ENCODE data around the gene LHPP.

LHPP gene

GRCh38 chr10:124651402-124651891, 189.8 kb downstream of the LHPP start:
- Histone ChIP-seq H3K36me3 (ENCODE audit: insufficient read depth) (no peaks in the 10 kb centered on the region), H3K27ac (no peak overlapping the region), H3K4me2 (no peak overlapping the region), H3K4me3 (IDR thresholded peaks at IDR 0.05; ENCODE audit: insufficient read depth, low read depth, low read length) (no peak overlapping the region), H4K20me1 (ENCODE audit: insufficient read depth) (no peaks in the 10 kb centered on the region), H3K9ac (no peak overlapping the region), H3K27me3 (ENCODE audit: insufficient read depth, low read depth) (no peaks in the 10 kb centered on the region), H3K4me1 (ENCODE audit: low read depth, poor library complexity, severe bottlenecking) (peaks cover 90% of the 10 kb centered on the region), H3K79me2 (ENCODE audit: insufficient read depth, low read depth) (peaks cover 22% of the 10 kb centered on the region; the same call in 1 of the 2 replicates), H2AFZ (ENCODE audit: low read depth) (no peak overlapping the region)
- TF ChIP-seq CTCF (conservative IDR thresholded peaks at IDR 0.05; ENCODE audit: low read depth, low read length): no peak

- H2AFZ ChIP-seq (ENCODE audit: low read depth): no peak overlapping the region
- H4K20me1 ChIP-seq (ENCODE audit: insufficient read depth): no peaks in the 10 kb centered on the region
- peaks cover 90% of the 10 kb centered on the region for H3K4me1 ChIP-seq (ENCODE audit: low read depth, poor library complexity, severe bottlenecking)
- no peak overlapping the region for H3K4me3 ChIP-seq (IDR thresholded peaks at IDR 0.05; ENCODE audit: insufficient read depth, low read depth, low read length)
- H3K79me2 ChIP-seq (ENCODE audit: insufficient read depth, low read depth): peaks cover 21% of the 10 kb centered on the region
- H3K36me3 ChIP-seq (ENCODE audit: insufficient read depth): no peaks in the 10 kb centered on the region
- no peaks in the 10 kb centered on the region for H3K27me3 ChIP-seq (ENCODE audit: insufficient read depth, low read depth)
- H3K27ac ChIP-seq: no peak overlapping the region
- H3K9ac ChIP-seq: no peak overlapping the region
- TF ChIP-seq CTCF (conservative IDR thresholded peaks at IDR 0.05; ENCODE audit: low read depth, low read length): no peak
- no peak overlapping the region for H3K4me2 ChIP-seq
Measured at GRCh38 chr10:124652200-124652599, 190.6 kb downstream of the LHPP start.

GRCh38 chr10:124652701-124653100, 191.1 kb downstream of the LHPP start:
- H3K9ac ChIP-seq: no peak overlapping the region
- H4K20me1 ChIP-seq (ENCODE audit: insufficient read depth): no peaks in the 10 kb centered on the region
- no peak overlapping the region for H3K4me3 ChIP-seq (IDR thresholded peaks at IDR 0.05; ENCODE audit: insufficient read depth, low read depth, low read length)
- H2AFZ ChIP-seq (ENCODE audit: low read depth): no peak overlapping the region
- no peaks in the 10 kb centered on the region for H3K36me3 ChIP-seq (ENCODE audit: insufficient read depth)
- peaks cover 90% of the 10 kb centered on the region for H3K4me1 ChIP-seq (ENCODE audit: low read depth, poor library complexity, severe bottlenecking)
- H3K27me3 ChIP-seq (ENCODE audit: insufficient read depth, low read depth): no peaks in the 10 kb centered on the region
- TF ChIP-seq CTCF (conservative IDR thresholded peaks at IDR 0.05; ENCODE audit: low read depth, low read length): no peak
- H3K79me2 ChIP-seq (ENCODE audit: insufficient read depth, low read depth): peaks cover 19% of the 10 kb centered on the region
- H3K27ac ChIP-seq: no peak overlapping the region
- H3K4me2 ChIP-seq: no peak overlapping the region

- Histone ChIP-seq H3K36me3 (ENCODE audit: insufficient read depth) (no peaks in the 10 kb centered on the region), H2AFZ (ENCODE audit: low read depth) (no peak overlapping the region), H3K9ac (no peak overlapping the region), H4K20me1 (ENCODE audit: insufficient read depth) (no peaks in the 10 kb centered on the region), H3K27ac (no peak overlapping the region), H3K4me1 (ENCODE audit: low read depth, poor library complexity, severe bottlenecking) (peaks cover 89% of the 10 kb centered on the region), H3K27me3 (ENCODE audit: insufficient read depth, low read depth) (no peaks in the 10 kb centered on the region), H3K79me2 (ENCODE audit: insufficient read depth, low read depth) (peaks cover 19% of the 10 kb centered on the region), H3K4me3 (IDR thresholded peaks at IDR 0.05; ENCODE audit: insufficient read depth, low read depth, low read length) (no peak overlapping the region), H3K4me2 (no peak overlapping the region)
- no peak for TF ChIP-seq CTCF (conservative IDR thresholded peaks at IDR 0.05; ENCODE audit: low read depth, low read length)
Measured at GRCh38 chr10:124653311-124653710, 191.7 kb downstream of the LHPP start.
